OCI-LY3 (cell line): ENCODE data around the gene PTPRN2.

Experiments used
- H2AFZ ChIP-seq: fragments of 200-600, 300-600 bp; shearing (Covaris generic); 2 replicates; pipeline ENCODE4 v1.6.0; 2014; ENCODE audit warnings: antibody characterized with exemption, low read depth, low read length
- H3K27ac ChIP-seq: fragments of 200-600, 300-600 bp; sonication (generic); 2 replicates; pipeline ENCODE4 v1.5.1; 2014; ENCODE audit warnings: mild to moderate bottlenecking, low read length, moderate library complexity, mixed read lengths
- H3K27me3 ChIP-seq: fragments of 200-600, 300-600 bp; sonication (generic); 2 replicates; pipeline ENCODE4 v1.6.1; 2014; ENCODE audit warnings: low read depth, low read length, mixed read lengths
- H3K36me3 ChIP-seq: fragments of 200-600, 300-600 bp; sonication (generic); replicated peaks from 2 replicates; pipeline ENCODE3; 2014; ENCODE audit warnings: low read depth, low read length, mixed read lengths
- H3K4me1 ChIP-seq: fragments of 300-600, 200-600 bp; sonication (generic); 2 replicates; pipeline ENCODE4 v1.6.1; 2014; ENCODE audit warnings: low read length, mixed read lengths
- H3K4me2 ChIP-seq: fragments of 200-600, 300-600 bp; sonication (generic); 2 replicates; pipeline ENCODE4 v1.6.1; 2014; ENCODE audit warnings: low read length, mixed read lengths
- H3K4me3 ChIP-seq: fragments of 300-600, 200-600 bp; sonication (generic); 2 replicates; pipeline ENCODE4 v1.5.1; 2014; ENCODE audit warnings: antibody characterized with exemption, mild to moderate bottlenecking, low read length, moderate library complexity
- H3K79me2 ChIP-seq: fragments of 300-600, 200-600 bp; shearing (Covaris generic); 2 replicates; pipeline ENCODE4 v1.6.1; 2014; ENCODE audit warnings: mild to moderate bottlenecking, low read length, mixed read lengths
- H3K9ac ChIP-seq: fragments of 300-600, 200-600 bp; shearing (Covaris generic); 2 replicates; pipeline ENCODE4 v1.6.0; 2014; ENCODE audit warnings: mild to moderate bottlenecking, low read length, moderate library complexity
- H3K9me3 ChIP-seq: fragments of 200-600, 300-600 bp; shearing (Covaris generic); 2 replicates; pipeline ENCODE4 v1.6.1; 2014; ENCODE audit warnings: low read length, mixed read lengths; ENCODE audit not compliant: insufficient read depth
- H4K20me1 ChIP-seq: fragments of 200-600, 300-600 bp; sonication (generic); 2 replicates; pipeline ENCODE4 v1.6.1; 2016; ENCODE audit warnings: low read length, mixed read lengths; ENCODE audit not compliant: insufficient read depth
- EZH2phosphoT487 ChIP-seq: fragments of 200-600 bp; shearing (Covaris generic); IDR thresholded peaks from 2 replicates; pipeline ENCODE4 v1.6.1; 2018; ENCODE audit warnings: antibody characterized with exemption, mixed run types, low read depth
- TF ChIP-seq, protein P1 (sequence below): fragments of 200-600, 300-600 bp; sonication (generic); IDR thresholded peaks from 2 replicates; pipeline ENCODE4 v1.5.1; 2014; ENCODE audit warnings: antibody characterized with exemption, low read length, low read depth

PTPRN2 gene

DNA sequence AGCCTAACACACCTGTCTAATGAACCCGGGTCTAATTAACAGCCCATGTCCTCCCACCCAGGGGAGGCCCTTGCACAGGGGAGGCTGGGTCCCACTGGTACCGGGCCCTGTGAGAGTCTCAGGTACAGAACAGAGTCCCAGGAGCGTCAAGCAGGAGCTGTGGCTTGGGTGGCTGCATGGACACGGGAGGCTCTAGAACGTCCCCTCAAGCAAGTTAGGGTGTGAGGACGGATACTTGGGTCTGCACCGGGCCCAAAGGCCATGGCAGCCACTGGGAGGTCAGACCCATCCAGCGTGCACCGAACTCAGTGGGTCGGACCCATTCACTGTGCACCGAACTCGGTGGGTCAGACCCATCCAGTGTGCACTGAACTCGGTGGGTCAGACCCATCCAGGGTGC lies 941.1 kb downstream of the PTPRN2 start:
- Histone ChIP-seq H3K36me3 (no peaks in the 10 kb centered on the region), H3K27me3 (no peaks in the 10 kb centered on the region), H4K20me1 (no peaks in the 10 kb centered on the region), H3K79me2 (no peaks in the 10 kb centered on the region), H3K9me3 (no peaks in the 10 kb centered on the region), H3K4me2 (no peak overlapping the region), H3K9ac (no peak overlapping the region), H3K4me3 (no peak overlapping the region), H2AFZ (no peak overlapping the region), H3K27ac (no peak overlapping the region), H3K4me1 (no peaks in the 10 kb centered on the region)
- TF ChIP-seq, protein P1, sequence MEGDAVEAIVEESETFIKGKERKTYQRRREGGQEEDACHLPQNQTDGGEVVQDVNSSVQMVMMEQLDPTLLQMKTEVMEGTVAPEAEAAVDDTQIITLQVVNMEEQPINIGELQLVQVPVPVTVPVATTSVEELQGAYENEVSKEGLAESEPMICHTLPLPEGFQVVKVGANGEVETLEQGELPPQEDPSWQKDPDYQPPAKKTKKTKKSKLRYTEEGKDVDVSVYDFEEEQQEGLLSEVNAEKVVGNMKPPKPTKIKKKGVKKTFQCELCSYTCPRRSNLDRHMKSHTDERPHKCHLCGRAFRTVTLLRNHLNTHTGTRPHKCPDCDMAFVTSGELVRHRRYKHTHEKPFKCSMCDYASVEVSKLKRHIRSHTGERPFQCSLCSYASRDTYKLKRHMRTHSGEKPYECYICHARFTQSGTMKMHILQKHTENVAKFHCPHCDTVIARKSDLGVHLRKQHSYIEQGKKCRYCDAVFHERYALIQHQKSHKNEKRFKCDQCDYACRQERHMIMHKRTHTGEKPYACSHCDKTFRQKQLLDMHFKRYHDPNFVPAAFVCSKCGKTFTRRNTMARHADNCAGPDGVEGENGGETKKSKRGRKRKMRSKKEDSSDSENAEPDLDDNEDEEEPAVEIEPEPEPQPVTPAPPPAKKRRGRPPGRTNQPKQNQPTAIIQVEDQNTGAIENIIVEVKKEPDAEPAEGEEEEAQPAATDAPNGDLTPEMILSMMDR = no peak
- TF ChIP-seq EZH2phosphoT487 = no peak

- Histone ChIP-seq H3K9ac (no peak overlapping the region), H2AFZ (no peak overlapping the region), H3K27ac (no peak overlapping the region), H3K9me3 (no peaks in the 10 kb centered on the region), H3K4me1 (no peaks in the 10 kb centered on the region), H3K4me2 (no peak overlapping the region), H3K79me2 (no peaks in the 10 kb centered on the region), H3K4me3 (no peak overlapping the region), H3K27me3 (no peaks in the 10 kb centered on the region), H3K36me3 (no peaks in the 10 kb centered on the region), H4K20me1 (no peaks in the 10 kb centered on the region)
- no peak for TF ChIP-seq EZH2phosphoT487
- TF ChIP-seq, protein P1 = no peak
Observed at GRCh38 chr7:157645539-157645938, 942.1 kb downstream of the PTPRN2 start.

DNA sequence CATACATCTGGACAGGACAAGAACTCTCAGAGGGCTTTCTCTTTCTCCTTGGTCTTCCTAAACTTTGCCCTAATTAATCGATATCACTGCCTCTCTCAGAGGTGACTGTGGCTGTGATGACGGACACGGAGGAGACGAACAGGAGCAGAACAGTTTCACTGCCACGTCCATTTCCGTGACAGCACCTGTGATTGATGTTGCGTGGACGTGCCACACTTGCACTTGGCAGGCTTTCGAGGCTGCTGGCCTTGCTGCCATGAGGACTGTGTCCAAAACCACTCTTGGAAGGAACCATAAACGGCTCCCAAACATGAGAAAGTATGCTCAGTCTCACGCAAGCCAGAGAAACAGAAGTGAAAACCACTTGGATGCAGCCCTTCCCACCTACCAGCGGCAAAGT lies 942.7 kb downstream of the PTPRN2 start:
- Histone ChIP-seq H3K27ac (no peak overlapping the region), H2AFZ (no peak overlapping the region), H4K20me1 (no peaks in the 10 kb centered on the region), H3K4me3 (no peak overlapping the region), H3K9me3 (no peaks in the 10 kb centered on the region), H3K4me2 (no peak overlapping the region), H3K79me2 (no peaks in the 10 kb centered on the region), H3K4me1 (no peaks in the 10 kb centered on the region), H3K36me3 (no peaks in the 10 kb centered on the region), H3K9ac (no peak overlapping the region), H3K27me3 (no peaks in the 10 kb centered on the region)
- TF ChIP-seq, protein P1 = no peak
- TF ChIP-seq EZH2phosphoT487 = no peak

DNA sequence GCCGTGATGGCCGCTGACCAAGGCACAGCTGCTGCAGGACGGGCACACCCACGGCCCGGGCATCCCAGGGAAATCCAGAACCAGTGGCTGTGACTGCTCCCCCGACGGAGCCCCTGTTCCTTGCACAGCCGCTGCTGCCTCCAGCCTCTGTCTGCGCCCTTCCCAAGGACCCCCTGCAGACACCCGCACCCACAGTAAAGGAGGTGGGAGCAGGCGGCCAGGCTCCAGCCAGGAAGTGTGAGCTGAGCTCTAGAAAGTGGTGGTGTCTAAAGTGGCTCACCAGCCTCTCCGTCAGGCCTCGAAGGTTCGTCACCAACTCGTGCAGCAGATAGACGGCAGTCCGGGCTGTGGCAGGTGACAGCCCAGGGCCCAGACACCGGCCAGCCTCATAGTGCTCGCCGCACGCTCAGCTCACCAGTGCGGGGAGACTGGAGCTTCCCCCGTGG lies 944.1 kb downstream of the PTPRN2 start:
- Histone ChIP-seq H3K4me1 (no peaks in the 10 kb centered on the region), H3K4me2 (no peak overlapping the region), H3K27ac (no peak overlapping the region), H3K4me3 (no peak overlapping the region), H3K9ac (no peak overlapping the region), H3K27me3 (no peaks in the 10 kb centered on the region), H3K79me2 (no peaks in the 10 kb centered on the region), H2AFZ (no peak overlapping the region), H3K9me3 (no peaks in the 10 kb centered on the region), H4K20me1 (no peaks in the 10 kb centered on the region), H3K36me3 (no peaks in the 10 kb centered on the region)
- TF ChIP-seq, protein P1 = no peak
- no peak for TF ChIP-seq EZH2phosphoT487
